Panc1 (cell line): ENCODE data around the gene TCP11L2. TPM values are rescaled to one million over a fixed set of nuclear protein-coding genes. Genes with fewer than 3 reads are reported as not detected.

Experiments
- ATAC-seq: fragments of 200-7000 bp; cut with Tn5 transposase; 2 replicates; pipeline ENCODE4 v1.9.1; 2020; ENCODE audit warnings: mild to moderate bottlenecking, moderate library complexity
- BruUV-seq: library from RNA; stranded (reverse); fragments of 400-500 nt; replicated peaks from 2 replicates; lab custom pipeline; 2021; lab: Mats Ljungman, UMichigan
- CTCF ChIA-PET: fragments of 300-600 bp; sonication (Branson Sonifier 250); formaldehyde crosslinking; loops from one replicate; lab custom pipeline; 2022; ENCODE audit warnings: antibody characterized with exemption; lab: Charles Lee
- POLR2A ChIA-PET: fragments of 300-600 bp; sonication (Branson Sonifier 250); formaldehyde crosslinking; loops from one replicate; lab custom pipeline; 2022; ENCODE audit warnings: antibody characterized with exemption; lab: Charles Lee
- DNase-seq: peaks from one replicate; pipeline ENCODE4 v3.0.0-alpha.2; 2010; ENCODE audit warnings: low read depth, low spot score
- H3K27ac ChIP-seq: 2 replicates; pipeline ENCODE4 v1.5.1; 2011; ENCODE audit warnings: mild to moderate bottlenecking, low read length, inconsistent platforms
- H3K27me3 ChIP-seq: fragments of 200-500 bp; sonication (Bioruptor generic); 2 replicates; pipeline ENCODE4 v1.6.0; 2014; ENCODE audit warnings: low read length, inconsistent platforms; ENCODE audit not compliant: control insufficient read depth, insufficient read depth
- H3K36me3 ChIP-seq: fragments of 200-500 bp; sonication (Bioruptor generic); 2 replicates; pipeline ENCODE4 v1.5.1; 2014; ENCODE audit warnings: inconsistent platforms, mild to moderate bottlenecking, low read length, moderate library complexity; ENCODE audit not compliant: control insufficient read depth, insufficient read depth
- H3K4me1 ChIP-seq: 2 replicates; pipeline ENCODE4 v1.5.1; 2011; ENCODE audit warnings: inconsistent platforms, mild to moderate bottlenecking, low read length, moderate library complexity; ENCODE audit not compliant: control insufficient read depth, insufficient read depth
- H3K4me3 ChIP-seq, 2 experiments: 2 replicates each; pipeline ENCODE4 v1.5.1; 2011 to 2012; ENCODE audit warnings: low read depth in 2 of 2, low read length in 2 of 2, mild to moderate bottlenecking in 2 of 2, inconsistent platforms in 1 of 2, moderate library complexity in 1 of 2
- H3K9me3 ChIP-seq: fragments of 200-500 bp; sonication (Bioruptor generic); 2 replicates; pipeline ENCODE4 v1.5.1; 2014; ENCODE audit warnings: low read depth, mild to moderate bottlenecking, inconsistent platforms, low read length, moderate library complexity; ENCODE audit not compliant: control insufficient read depth, insufficient read depth
- CTCF ChIP-seq: fragments of 450-650 bp; IDR thresholded peaks from 2 replicates; pipeline ENCODE4 v1.5.1; 2017; ENCODE audit warnings: mild to moderate bottlenecking
- POLR2AphosphoS5 ChIP-seq: IDR thresholded peaks from 2 replicates; pipeline ENCODE4 v1.6.1; 2012; ENCODE audit warnings: mild to moderate bottlenecking, low read depth, low read length, moderate library complexity
- REST ChIP-seq, 2 experiments: IDR thresholded peaks; 2 replicates each; pipeline ENCODE4 v1.6.1; 2011 to 2012; ENCODE audit warnings: low read depth in 2 of 2, control low read depth in 1 of 2, low read length in 1 of 2, mild to moderate bottlenecking in 1 of 2, moderate library complexity in 1 of 2; ENCODE audit not compliant: insufficient read depth in 1 of 2
- SIN3A ChIP-seq: IDR thresholded peaks from 2 replicates; pipeline ENCODE4 v1.6.1; 2012; ENCODE audit warnings: low read depth, mild to moderate bottlenecking, low read length, moderate library complexity, borderline replicate concordance; ENCODE audit not compliant: insufficient read depth
- TCF7L2 ChIP-seq: IDR thresholded peaks from 2 replicates; pipeline ENCODE4 v1.6.1; 2011; ENCODE audit warnings: mild to moderate bottlenecking, low read depth, low read length, inconsistent platforms
- in situ Hi-C: cut with HindIII; loops from 2 replicates; pipeline ENCODE4 v1.10.0; 2016; ENCODE audit warnings: low sequenced_read_pairs, low pct_unique_long_range_greater_than_20kb
- intact Hi-C: fragments of 100-400 bp; cut with micrococcal nuclease; formaldehyde crosslinking; loops from one replicate; pipeline ENCODE4 v1.10.0; 2022; ENCODE audit not compliant: unreplicated experiment
- total RNA-seq: library from RNA; stranded (reverse); gene quantifications from one replicate; pipeline ENCODE4 v1.2.1, GENCODE V29; 2021; ENCODE audit not compliant: unreplicated experiment

Gene TCP11L2
- total RNA-seq, 1 experiment from 2014 or later, result 3.5 TPM

- ChIA-PET POLR2A (no interaction called here), CTCF (no interaction called here)
- no peak overlapping the region for H3K4me3 ChIP-seq
- DNase-seq (no peak), ATAC-seq (no peak)
- no peaks in the 10 kb centered on the region for H3K9me3 ChIP-seq
- H3K27me3 ChIP-seq, result no peaks in the 10 kb centered on the region; the same call in 1 of the 2 replicates
- no peaks in the 10 kb centered on the region for H3K36me3 ChIP-seq
- intact Hi-C loops, result no loop called here
- no peaks in the 10 kb centered on the region for H3K4me1 ChIP-seq
- in situ Hi-C loops, result no loop called here
- BruUV-seq, result no TSS peak
- H3K27ac ChIP-seq, result no peak overlapping the region
- peak; percentile 6; the same call in 1 of the 2 replicates for TF ChIP-seq CTCF
- TF ChIP-seq TCF7L2, result no peak
Measured at GRCh38 chr12:106315523-106315922, 13.0 kb downstream of the TCP11L2 start.

GRCh38 chr12:106317406-106318082 is 15.0 kb downstream of the TCP11L2 start:
- intact Hi-C loops, result no loop called here
- POLR2A ChIA-PET, result no interaction called here
- CTCF ChIA-PET, result no interaction called here

More at GRCh38 chr12:106317406-106318082, 15.0 kb downstream of the TCP11L2 start:
- DNase-seq (no peak), ATAC-seq (no peak)
- Histone ChIP-seq H3K4me1 (no peaks in the 10 kb centered on the region), H3K36me3 (no peaks in the 10 kb centered on the region), H3K9me3 (no peaks in the 10 kb centered on the region), H3K27me3 (no peaks in the 10 kb centered on the region), H3K4me3 (no peak overlapping the region), H3K27ac (no peak overlapping the region)
- TF ChIP-seq POLR2AphosphoS5, result no peak
- TF ChIP-seq REST (IDR thresholded peaks at IDR 0.05; ENCODE audit: insufficient read depth in 1 of 2, low read depth in 2 of 2, low read length in 1 of 2), result no peak
- TF ChIP-seq SIN3A, result no peak
- no peak for TF ChIP-seq CTCF
- TF ChIP-seq TCF7L2, result no peak
- in situ Hi-C loops, result no loop called here
- BruUV-seq, result no TSS peak
